ENCODE measurements around the gene SUGCT. TPM values are rescaled to one million over a fixed set of nuclear protein-coding genes. Genes with fewer than 3 reads are reported as not detected.

SUGCT gene
- total RNA-seq, 1 experiment from 2014 or later = 4.6 TPM

- Mint-ChIP-seq H3K9me3 (no peaks in the 10 kb centered on the region), H3K4me1 (no peaks in the 10 kb centered on the region), H3K27ac (no peak overlapping the region), H3K36me3 (no peaks in the 10 kb centered on the region), H3K27me3 (ENCODE audit: low read depth) (no peaks in the 10 kb centered on the region), H3K4me3 (no peak overlapping the region)
- no peak for DNase-seq (ENCODE audit: low spot score)
- TF ChIP-seq AR (CRISPR knock-in tag; IDR thresholded peaks at IDR 0.05) (no peak), OVOL2 (CRISPR knock-in tag; IDR thresholded peaks at IDR 0.05; ENCODE audit: borderline replicate concordance) (no peak), E2F5 (CRISPR knock-in tag; IDR thresholded peaks at IDR 0.05) (no peak), AFF4 (CRISPR knock-in tag; IDR thresholded peaks at IDR 0.05; ENCODE audit: borderline replicate concordance) (no peak)
- no peak for ATAC-seq
- ChIA-PET CTCF (interaction anchor here (0.6 to 1.1 kb wide), 3 partner anchors 64 to 1747 kb away, joined by 3 to 6 read pairs (median 5); no protein-coding TSS in a partner anchor), POLR2A (no interaction called here)
These were observed 348.0 kb downstream of the SUGCT start for GRCh38 chr7:40482845-40483244.

GRCh38 chr7:40483630-40484029 lies 348.8 kb downstream of the SUGCT start:
- CTCF ChIA-PET = interaction anchor here (0.6 to 1.1 kb wide), 3 partner anchors 64 to 1747 kb away, joined by 3 to 6 read pairs (median 5); no protein-coding TSS in a partner anchor
- ATAC-seq = no peak

More at GRCh38 chr7:40483630-40484029, 348.8 kb downstream of the SUGCT start:
- POLR2A ChIA-PET = no interaction called here
- Mint-ChIP-seq H3K36me3 (no peaks in the 10 kb centered on the region), H3K4me1 (no peaks in the 10 kb centered on the region), H3K4me3 (no peak overlapping the region), H3K27me3 (ENCODE audit: low read depth) (no peaks in the 10 kb centered on the region), H3K9me3 (no peaks in the 10 kb centered on the region; the same call in 1 of the 2 replicates), H3K27ac (no peak overlapping the region)
- TF ChIP-seq EMX1 (CRISPR knock-in tag; IDR thresholded peaks at IDR 0.05) = no peak
- no peak for TF ChIP-seq ESRRA (CRISPR knock-in tag; IDR thresholded peaks at IDR 0.05; ENCODE audit: borderline replicate concordance)
- no peak for TF ChIP-seq FOXP1 (CRISPR knock-in tag; IDR thresholded peaks at IDR 0.05; ENCODE audit: borderline replicate concordance)
- TF ChIP-seq ZNF281 (CRISPR knock-in tag; IDR thresholded peaks at IDR 0.05) = no peak
- no peak for TF ChIP-seq RORB (CRISPR knock-in tag; IDR thresholded peaks at IDR 0.05)
- TF ChIP-seq FOXP4 (CRISPR knock-in tag; IDR thresholded peaks at IDR 0.05) = no peak
- no peak for TF ChIP-seq ZNF396 (CRISPR knock-in tag; IDR thresholded peaks at IDR 0.05; ENCODE audit: borderline replicate concordance)
- TF ChIP-seq ZNF416 (CRISPR knock-in tag; IDR thresholded peaks at IDR 0.05) = no peak
- TF ChIP-seq ZNF317 (CRISPR knock-in tag; IDR thresholded peaks at IDR 0.05; ENCODE audit: borderline replicate concordance, low read depth) = no peak
- TF ChIP-seq ETV6 (CRISPR knock-in tag; IDR thresholded peaks at IDR 0.05) = no peak
- TF ChIP-seq ZNF671 (CRISPR knock-in tag; IDR thresholded peaks at IDR 0.05) = no peak
- no peak for TF ChIP-seq NFE2L1 (CRISPR knock-in tag; IDR thresholded peaks at IDR 0.05)
- no peak for TF ChIP-seq NR2C2 (CRISPR knock-in tag; IDR thresholded peaks at IDR 0.05)
- DNase-seq (ENCODE audit: low spot score) = no peak
